ENCODE measurements around the gene CDIPT. TPM values are rescaled to one million over a fixed set of nuclear protein-coding genes. Genes with fewer than 3 reads are reported as not detected.

The CDIPT gene
- total RNA-seq, 2 experiments from 2014 or later, result 43.5 to 52.4 TPM

- H3K4me3 ChIP-seq (ENCODE audit: low read depth, low read length, poor library complexity, severe bottlenecking), result peak overlapping the region; percentile 20
- intact Hi-C loops (cut with micrococcal nuclease; ENCODE audit: unreplicated experiment), result loop anchor here (5.0 kb wide), 1 partner anchor 145 kb away; the partner anchor contains the start of gene C16orf92
- DNase-seq (ENCODE audit: low spot score), result peak; percentile 95
- H3K9me2 ChIP-seq (ENCODE audit: insufficient read depth, low read length), result no peaks in the 10 kb centered on the region
- peak overlapping the region; percentile 33; the same call in 1 of the 2 replicates for H2AFZ ChIP-seq (ENCODE audit: low read length)
- no TSS peak for BruUV-seq (replicated peaks)
- CTCF ChIA-PET (ENCODE audit: unreplicated experiment), result interaction anchor here (0.6 to 1.0 kb wide), 4 partner anchors 29 to 215 kb away, joined by 3 read pairs; no protein-coding TSS in a partner anchor
- TF ChIP-seq CTCF (conservative IDR thresholded peaks at IDR 0.05; ENCODE audit: low read length) (no peak), EZH2phosphoT487 (IDR thresholded peaks at IDR 0.05; ENCODE audit: borderline replicate concordance, low read depth, low read length) (no peak)
- H3K9me3 ChIP-seq (ENCODE audit: low read length), result no peaks in the 10 kb centered on the region
- H3K27ac ChIP-seq (ENCODE audit: low read depth, low read length, poor library complexity, severe bottlenecking), result no peak overlapping the region
- POLR2A ChIA-PET, result interaction anchor here (0.5 to 1.2 kb wide), 4 partner anchors 62 to 96 kb away, joined by 3 read pairs; partner anchors contain the start of gene TAOK2
- H3K4me2 ChIP-seq (ENCODE audit: low read length), result peak overlapping the region; percentile 10; the same call in 1 of the 2 replicates
- H4K20me1 ChIP-seq (ENCODE audit: insufficient read depth, low read length), result no peaks in the 10 kb centered on the region
- peaks cover 15% of the 10 kb centered on the region for H3K4me1 ChIP-seq (ENCODE audit: insufficient read depth, low read length, poor library complexity, severe bottlenecking)
- no peaks in the 10 kb centered on the region for H3K79me2 ChIP-seq (ENCODE audit: insufficient read depth, low read depth, low read length)
- no peaks in the 10 kb centered on the region for H3K36me3 ChIP-seq (ENCODE audit: insufficient read depth, low read length)
Observed at GRCh38 chr16:29877266-29877961, 14.4 kb upstream of the CDIPT start.

GRCh38 chr16:29876594-29877249 is 13.7 kb upstream of the CDIPT start:
- Histone ChIP-seq H3K36me3 (ENCODE audit: insufficient read depth, low read length) (no peaks in the 10 kb centered on the region), H3K79me2 (ENCODE audit: insufficient read depth, low read depth, low read length) (no peaks in the 10 kb centered on the region), H4K20me1 (ENCODE audit: insufficient read depth, low read length) (no peaks in the 10 kb centered on the region), H3K9me2 (ENCODE audit: insufficient read depth, low read length) (no peaks in the 10 kb centered on the region), H3K27ac (ENCODE audit: low read depth, low read length, poor library complexity, severe bottlenecking) (no peak overlapping the region), H2AFZ (ENCODE audit: low read length) (peak overlapping the region; percentile 33; the same call in 1 of the 2 replicates), H3K4me2 (ENCODE audit: low read length) (peak overlapping the region; percentile 10; the same call in 1 of the 2 replicates), H3K4me3 (ENCODE audit: low read depth, low read length, poor library complexity, severe bottlenecking) (peak overlapping the region; percentile 20), H3K9me3 (ENCODE audit: low read length) (no peaks in the 10 kb centered on the region), H3K4me1 (ENCODE audit: insufficient read depth, low read length, poor library complexity, severe bottlenecking) (peaks cover 15% of the 10 kb centered on the region)
- intact Hi-C loops (cut with micrococcal nuclease; ENCODE audit: unreplicated experiment), result loop anchor here (5.0 kb wide), 1 partner anchor 146 kb away; the partner anchor contains the start of gene C16orf92
- BruUV-seq (replicated peaks), result no TSS peak
- TF ChIP-seq CTCF (conservative IDR thresholded peaks at IDR 0.05; ENCODE audit: low read length), result no peak
- no peak for TF ChIP-seq EZH2phosphoT487 (IDR thresholded peaks at IDR 0.05; ENCODE audit: borderline replicate concordance, low read depth, low read length)
- ChIA-PET POLR2A (interaction anchor here (0.5 to 1.2 kb wide), 3 partner anchors 69 to 97 kb away, joined by 3 to 5 read pairs (median 3); partner anchors contain the start of gene TAOK2), CTCF (ENCODE audit: unreplicated experiment) (interaction anchor here (0.6 to 1.0 kb wide), 2 partner anchors 96 to 215 kb away, joined by 3 read pairs; no protein-coding TSS in a partner anchor)
- DNase-seq (ENCODE audit: low spot score), result no peak
